Kidney epithelial cell (primary cell): ENCODE results near the gene PRKX. TPM values are rescaled to one million over a fixed set of nuclear protein-coding genes. Genes with fewer than 3 reads are reported as not detected.
"Not testable (repeated sequence)": the region's sequence is repeated elsewhere in the genome, so short reads cannot be mapped to it uniquely, and the experiment has no call there.

Experiments
- DNase-seq: peaks from one replicate; pipeline ENCODE4 v3.0.0-alpha.2; 2010; ENCODE audit warnings: low read depth
- H3K27me3 ChIP-seq: 2 replicates; pipeline ENCODE4 v1.6.0; 2011; ENCODE audit warnings: low read length; ENCODE audit not compliant: control insufficient read depth, insufficient read depth
- H3K36me3 ChIP-seq: 2 replicates; pipeline ENCODE4 v1.5.1; 2011; ENCODE audit warnings: low read length; ENCODE audit not compliant: control insufficient read depth, insufficient read depth
- H3K4me3 ChIP-seq: 2 replicates; pipeline ENCODE4 v1.5.1; 2011; ENCODE audit warnings: low read depth, mild to moderate bottlenecking, control low read depth, low read length
- total RNA-seq: library from RNA; depleted of rRNA; stranded (reverse); fragments of >200 nt; gene quantifications from 2 replicates; pipeline ENCODE4 v1.2.3, GENCODE V29; 2015
- TF ChIP-seq, protein P1 (sequence below): IDR thresholded peaks from 2 replicates; pipeline ENCODE4 v1.5.1; 2011; ENCODE audit warnings: mild to moderate bottlenecking, moderate library complexity, low read length, control low read depth, inconsistent platforms; ENCODE audit not compliant: insufficient read depth, poor library complexity, severe bottlenecking

The PRKX gene
- total RNA-seq, 1 donor from 2014 or later: 20.1 TPM

- Histone ChIP-seq H3K27me3 (no peaks in the 10 kb centered on the region), H3K4me3 (no peak overlapping the region), H3K36me3 (no peaks in the 10 kb centered on the region)
- DNase-seq: no peak
- TF ChIP-seq, protein P1, sequence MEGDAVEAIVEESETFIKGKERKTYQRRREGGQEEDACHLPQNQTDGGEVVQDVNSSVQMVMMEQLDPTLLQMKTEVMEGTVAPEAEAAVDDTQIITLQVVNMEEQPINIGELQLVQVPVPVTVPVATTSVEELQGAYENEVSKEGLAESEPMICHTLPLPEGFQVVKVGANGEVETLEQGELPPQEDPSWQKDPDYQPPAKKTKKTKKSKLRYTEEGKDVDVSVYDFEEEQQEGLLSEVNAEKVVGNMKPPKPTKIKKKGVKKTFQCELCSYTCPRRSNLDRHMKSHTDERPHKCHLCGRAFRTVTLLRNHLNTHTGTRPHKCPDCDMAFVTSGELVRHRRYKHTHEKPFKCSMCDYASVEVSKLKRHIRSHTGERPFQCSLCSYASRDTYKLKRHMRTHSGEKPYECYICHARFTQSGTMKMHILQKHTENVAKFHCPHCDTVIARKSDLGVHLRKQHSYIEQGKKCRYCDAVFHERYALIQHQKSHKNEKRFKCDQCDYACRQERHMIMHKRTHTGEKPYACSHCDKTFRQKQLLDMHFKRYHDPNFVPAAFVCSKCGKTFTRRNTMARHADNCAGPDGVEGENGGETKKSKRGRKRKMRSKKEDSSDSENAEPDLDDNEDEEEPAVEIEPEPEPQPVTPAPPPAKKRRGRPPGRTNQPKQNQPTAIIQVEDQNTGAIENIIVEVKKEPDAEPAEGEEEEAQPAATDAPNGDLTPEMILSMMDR: no peak
Measured at GRCh38 chrX:3576886-3577501, 136.5 kb downstream of the PRKX start.

DNA sequence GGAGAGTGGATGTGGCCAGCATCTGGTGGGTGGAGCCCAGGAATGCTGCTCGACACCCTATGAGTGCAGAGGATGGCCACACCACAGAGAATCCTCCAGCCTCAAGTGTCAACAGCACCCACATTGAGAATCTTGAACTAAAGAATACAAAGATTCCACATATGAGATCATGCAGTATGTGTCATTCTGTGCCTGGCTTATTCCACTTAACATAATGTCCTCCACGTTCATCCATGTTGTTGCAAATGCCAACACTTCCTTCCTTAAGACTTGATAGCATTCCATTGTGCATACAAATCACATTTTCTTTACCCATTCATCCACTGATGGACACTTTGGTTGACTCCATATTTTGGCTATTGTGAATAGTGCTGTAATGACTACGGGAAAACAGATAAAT is 145.8 kb downstream of the PRKX start:
- DNase-seq: no peak
- TF ChIP-seq, protein P1: no peak
- H3K36me3 ChIP-seq: no peaks in the 10 kb centered on the region
- no peak overlapping the region for H3K4me3 ChIP-seq
- H3K27me3 ChIP-seq: no peaks in the 10 kb centered on the region

DNA sequence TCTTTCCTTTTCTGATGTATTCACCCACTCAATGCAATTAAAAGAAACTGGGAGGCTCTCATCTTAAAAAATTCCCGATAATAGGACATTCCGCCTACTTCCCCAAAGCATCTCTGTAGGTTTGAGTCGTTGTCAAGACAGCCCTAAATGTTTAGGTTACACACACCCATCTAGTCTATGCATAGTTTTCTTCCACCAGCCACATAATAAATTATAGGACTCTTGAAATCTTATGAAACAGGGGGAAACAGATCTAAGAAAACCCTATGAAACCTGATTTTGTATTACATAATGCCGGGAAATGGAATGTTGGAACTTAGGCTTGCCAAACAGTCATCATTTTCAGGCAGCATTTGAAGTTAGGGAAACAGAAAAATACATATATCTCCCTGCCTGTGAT is 150.0 kb downstream of the PRKX start:
- Histone ChIP-seq H3K27me3 (no peaks in the 10 kb centered on the region), H3K4me3 (no peak overlapping the region), H3K36me3 (no peaks in the 10 kb centered on the region)
- TF ChIP-seq, protein P1: no peak
- DNase-seq: no peak

DNA sequence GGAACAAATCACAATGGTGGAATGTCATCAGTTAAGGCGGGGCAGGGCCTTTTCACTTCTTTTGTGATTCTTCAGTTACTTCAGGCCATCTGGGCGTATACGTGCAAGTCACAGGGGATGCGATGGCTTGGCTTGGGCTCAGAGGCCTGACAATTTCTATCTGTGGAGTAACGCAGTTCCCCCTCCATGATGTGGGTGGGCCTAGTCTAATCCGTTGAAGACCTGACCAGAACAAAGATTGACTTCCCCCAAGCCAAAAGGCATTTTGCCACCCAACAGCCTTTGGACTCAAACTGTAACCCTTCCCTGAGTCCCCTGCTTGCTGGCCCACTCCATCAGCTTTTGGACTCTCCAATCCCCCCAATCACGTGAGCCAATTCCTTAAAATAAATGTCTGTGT is 153.4 kb downstream of the PRKX start:
- not testable (repeated sequence) for DNase-seq, H3K4me3 ChIP-seq, H3K27me3 ChIP-seq, H3K36me3 ChIP-seq
